Left lobe of liver (tissue), 2 donors: Measurements from ENCODE around the gene TEX44. TPM values are rescaled to one million over a fixed set of nuclear protein-coding genes. Genes with fewer than 3 reads are reported as not detected.
A peak's percentile ranks its signal among the peaks of the same experiment; 100 is the strongest.

Experiments used
- ATAC-seq: fragments of 200-7000 bp; cut with Tn5 transposase; one replicate; pipeline ENCODE4 v1.9.1; 2020; ENCODE audit warnings: mild to moderate bottlenecking, moderate library complexity
- DNase-seq: peaks from one replicate; pipeline ENCODE4 v3.0.0-alpha.2; 2020; ENCODE audit warnings: low spot score
- total RNA-seq: library from RNA; stranded (reverse); gene quantifications from one replicate; pipeline ENCODE4 v1.2.1, GENCODE V29; 2021
- donor health status: DM: no; HTN: no; CAD: no; lungs with moderate emphysema.
- donor health status: DM: no; HTN: yes; CAD: no.

TEX44 gene
- total RNA-seq, 1 donor from 2014 or later = not detected

DNA sequence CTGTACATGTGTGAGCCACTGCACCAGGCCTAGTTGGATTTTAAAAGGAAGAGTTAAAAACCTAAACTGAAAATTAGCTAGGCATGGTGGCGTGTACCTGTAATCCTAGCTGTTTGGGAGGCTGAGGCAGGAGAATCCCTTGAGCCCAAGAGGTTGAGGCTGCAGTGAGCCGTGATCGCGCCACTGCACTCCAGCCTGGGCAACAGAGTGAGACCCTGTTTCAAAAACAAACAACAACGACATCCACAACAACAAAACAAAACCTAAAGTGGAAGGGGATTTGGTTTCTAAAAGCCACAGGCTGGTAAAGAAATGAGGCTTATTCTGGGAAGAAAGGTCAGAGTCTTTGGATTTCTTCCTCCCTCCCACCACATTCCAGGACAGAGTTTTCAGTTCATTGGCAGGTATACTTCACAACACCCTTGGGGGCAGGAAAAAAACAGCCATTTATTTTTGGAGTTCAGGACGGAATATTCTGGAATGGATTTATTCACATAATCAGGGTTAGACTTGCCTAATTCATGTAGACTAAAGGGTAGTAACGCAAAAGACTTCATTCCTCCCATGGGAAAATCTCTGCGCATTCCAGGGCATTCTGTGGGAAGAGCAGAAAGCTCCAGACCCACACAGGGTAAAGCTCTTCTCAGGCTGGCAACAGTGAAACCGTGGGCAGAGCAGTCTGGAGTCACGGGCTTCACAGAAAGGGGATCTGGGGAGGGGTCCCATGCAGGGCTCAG is 34.9 kb downstream of the TEX44 start:
- ATAC-seq = no peak

GRCh38 chr2:231632559-231633142 is 40.0 kb downstream of the TEX44 start:
- no peak for DNase-seq
- ATAC-seq = peak; percentile 28

More for the DNA sequence above, 34.9 kb downstream of the TEX44 start:
- DNase-seq = no peak

DNA sequence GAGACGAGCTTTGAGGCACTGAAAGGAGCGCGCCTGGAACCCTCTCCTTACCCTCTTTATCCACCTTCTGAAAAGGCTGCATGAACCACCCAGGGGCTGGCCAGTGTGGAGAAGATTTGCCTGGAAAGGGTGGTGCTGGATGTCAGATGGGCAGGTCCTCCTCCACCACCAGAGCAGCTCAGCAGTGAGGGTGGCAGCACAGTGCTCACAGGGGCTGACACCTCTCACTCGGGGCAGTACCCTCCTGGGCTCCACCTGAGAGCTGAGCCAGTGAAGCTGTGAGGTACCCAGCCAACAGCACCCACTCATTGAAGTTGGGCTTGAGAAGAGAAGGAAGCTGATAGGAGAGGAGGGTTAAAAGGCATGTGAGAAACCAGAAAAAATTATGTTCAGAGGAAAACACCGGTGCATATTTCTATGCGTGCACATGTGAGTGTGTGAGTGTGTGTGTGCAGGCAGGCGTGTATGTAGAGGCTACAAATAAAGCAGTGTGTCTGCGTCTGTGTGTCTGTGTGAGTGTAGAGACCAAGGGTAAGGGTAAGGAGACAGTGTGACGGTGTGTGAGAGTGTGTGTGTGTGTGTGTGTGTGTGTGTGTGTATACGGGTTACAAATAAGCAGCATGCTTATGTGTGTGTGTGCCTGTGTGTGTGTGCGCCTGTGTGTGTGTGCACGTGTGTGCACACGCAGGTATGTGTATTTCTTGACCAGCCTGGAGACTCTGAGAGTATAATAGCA is 40.7 kb downstream of the TEX44 start:
- DNase-seq (no peak), ATAC-seq (no peak)

GRCh38 chr2:231634412-231634811 is 41.7 kb downstream of the TEX44 start:
- DNase-seq (no peak), ATAC-seq (no peak)

DNA sequence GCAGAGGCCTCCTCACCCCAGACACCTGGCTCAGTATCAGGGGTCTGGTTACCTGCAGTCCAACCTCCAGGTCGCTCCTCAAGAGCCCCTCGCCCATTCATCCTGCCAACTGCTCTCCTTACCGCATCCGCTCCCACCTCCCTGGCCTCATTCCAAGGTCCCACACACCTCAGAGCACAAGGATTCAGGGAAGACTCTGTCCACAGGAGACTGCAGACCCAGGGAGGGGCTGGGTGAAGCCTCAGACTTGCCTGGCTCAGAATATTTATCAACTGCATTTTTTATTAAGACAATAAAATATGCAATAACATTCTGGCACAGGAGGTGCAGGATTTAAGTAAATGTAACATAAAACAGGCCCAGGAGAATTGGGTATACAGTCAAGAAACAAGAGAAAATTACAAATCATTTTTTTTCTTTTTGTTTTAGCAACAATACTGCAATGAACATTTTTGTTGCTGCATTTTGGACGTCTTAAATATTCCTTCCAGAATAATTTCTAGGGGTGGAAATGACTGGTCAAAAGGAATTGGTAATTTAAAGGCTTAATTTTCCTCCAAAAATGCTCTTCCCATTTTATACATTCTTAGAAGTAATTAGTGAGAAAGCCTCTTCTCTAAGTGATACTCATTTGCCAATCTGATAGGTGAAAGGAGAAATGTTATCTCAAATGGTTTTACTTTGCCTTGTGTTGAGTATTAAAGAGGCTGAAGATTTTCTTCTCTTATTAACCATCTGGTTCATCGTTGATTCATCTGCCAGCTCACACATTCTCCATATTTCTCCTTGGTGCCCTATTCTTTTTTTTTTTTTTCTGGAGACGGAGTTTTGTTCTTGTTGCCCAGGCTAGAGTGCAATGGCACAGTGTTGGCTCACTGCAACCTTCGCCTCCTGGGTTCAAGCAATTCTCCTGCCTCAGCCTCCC is 42.5 kb downstream of the TEX44 start:
- no peak for ATAC-seq

GRCh38 chr2:231640241-231640640 is 47.6 kb downstream of the TEX44 start:
- DNase-seq = no peak
- no peak for ATAC-seq

More for the DNA sequence above, 42.5 kb downstream of the TEX44 start:
- DNase-seq = no peak

- peak; percentile 40 for ATAC-seq
- DNase-seq = no peak
Measured at GRCh38 chr2:231640641-231641111, 48.0 kb downstream of the TEX44 start.

DNA sequence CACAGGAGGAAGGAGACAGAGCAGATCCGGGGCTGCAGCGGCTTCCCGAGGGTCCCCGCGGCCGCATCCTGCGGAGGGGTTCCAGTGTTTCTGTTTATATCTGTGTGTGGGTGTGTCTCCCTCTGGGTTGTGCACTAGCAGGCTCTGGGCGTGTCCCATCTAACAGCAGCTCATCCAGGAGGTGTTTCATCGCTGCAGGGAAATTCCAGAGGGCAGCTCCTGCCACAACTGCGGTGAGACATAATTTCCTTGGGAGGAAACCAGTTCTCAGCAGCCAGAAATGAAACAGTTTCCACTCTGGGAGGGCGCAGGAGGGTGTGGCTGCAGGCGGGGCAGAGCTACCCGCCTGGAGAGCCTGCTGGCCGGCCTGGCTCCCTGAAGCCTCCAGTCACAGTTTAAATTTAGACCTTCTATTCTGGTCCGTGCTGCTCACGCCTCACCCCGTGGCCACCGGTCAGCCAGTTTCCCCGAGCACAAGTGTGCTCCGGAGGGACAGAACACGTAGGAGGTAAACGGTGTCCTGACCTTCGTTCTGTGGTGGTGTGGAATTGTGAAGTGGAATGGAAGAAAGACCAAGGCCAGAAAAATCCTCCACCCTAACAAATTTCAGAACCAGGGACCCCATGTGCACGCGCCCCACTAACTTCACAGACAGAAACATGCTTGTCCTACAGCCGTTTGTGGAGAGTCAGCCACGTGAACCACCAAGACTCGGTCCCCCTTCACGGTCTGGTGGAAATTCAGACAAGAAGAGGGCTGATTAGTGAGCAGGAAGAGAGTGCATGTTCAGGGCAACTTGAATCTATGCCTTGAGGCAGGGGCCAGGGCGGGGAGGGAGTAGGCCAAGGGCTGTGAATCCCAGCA is 50.2 kb downstream of the TEX44 start:
- ATAC-seq (peak; percentile 71), DNase-seq (no peak)

DNA sequence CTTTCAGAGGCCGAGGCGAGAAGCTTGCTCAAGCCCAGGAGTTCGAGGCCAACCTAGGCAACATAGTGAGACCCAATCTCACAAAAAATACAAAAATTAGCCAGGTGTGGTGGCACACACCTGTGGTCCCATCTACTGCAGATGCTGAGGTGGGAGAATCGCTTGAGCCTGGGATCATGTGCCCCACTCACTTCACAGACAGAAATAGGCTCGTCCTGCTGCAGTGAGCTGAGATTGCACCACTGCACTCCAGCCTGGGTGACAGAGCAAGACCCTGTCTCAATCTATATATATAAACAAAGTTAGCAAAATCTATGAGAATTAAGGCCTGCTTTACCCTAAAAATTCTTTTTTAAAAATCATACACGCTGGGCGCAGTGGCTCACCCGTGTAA is 50.8 kb downstream of the TEX44 start:
- no peak for ATAC-seq
- DNase-seq = no peak

Other genes with a start within 250 kb of the TEX44 start
- 1.6 TPM for gene B3GNT7, start 197.2 kb upstream of the TEX44 start, total RNA-seq
- gene NCL, start 128.4 kb upstream of the TEX44 start, total RNA-seq = 126 TPM
- 0.30 TPM for gene NMUR1, start 62.4 kb upstream of the TEX44 start, total RNA-seq
- gene PTMA, start 115.7 kb downstream of the TEX44 start, total RNA-seq = 213 TPM
- gene PDE6D, start 188.4 kb downstream of the TEX44 start, total RNA-seq = 7.5 TPM
- gene COPS7B, start 193.6 kb downstream of the TEX44 start, total RNA-seq = 12.7 TPM